ENCODE data around the gene POLR3H.

DNA sequence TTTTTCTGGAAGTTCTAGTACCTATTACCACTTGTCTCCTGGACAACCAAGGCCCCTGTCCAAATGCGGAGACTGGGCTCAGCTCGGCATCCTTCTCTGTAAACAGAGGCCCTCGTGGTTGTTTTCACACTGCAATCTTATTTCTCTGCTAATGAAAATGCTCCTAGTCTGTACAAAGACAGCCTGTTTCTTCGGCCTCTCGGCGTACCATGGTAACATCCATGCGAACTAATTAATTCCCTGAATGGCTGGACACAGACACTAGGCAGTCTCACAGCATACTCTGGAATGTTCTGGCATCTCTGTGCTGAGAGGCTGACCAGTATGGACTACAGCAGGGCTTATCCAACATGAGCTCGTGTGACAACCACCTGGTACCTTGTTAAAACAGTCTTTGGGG, 5.7 kb downstream of the POLR3H start:
- TF ChIP-seq, protein P1, sequence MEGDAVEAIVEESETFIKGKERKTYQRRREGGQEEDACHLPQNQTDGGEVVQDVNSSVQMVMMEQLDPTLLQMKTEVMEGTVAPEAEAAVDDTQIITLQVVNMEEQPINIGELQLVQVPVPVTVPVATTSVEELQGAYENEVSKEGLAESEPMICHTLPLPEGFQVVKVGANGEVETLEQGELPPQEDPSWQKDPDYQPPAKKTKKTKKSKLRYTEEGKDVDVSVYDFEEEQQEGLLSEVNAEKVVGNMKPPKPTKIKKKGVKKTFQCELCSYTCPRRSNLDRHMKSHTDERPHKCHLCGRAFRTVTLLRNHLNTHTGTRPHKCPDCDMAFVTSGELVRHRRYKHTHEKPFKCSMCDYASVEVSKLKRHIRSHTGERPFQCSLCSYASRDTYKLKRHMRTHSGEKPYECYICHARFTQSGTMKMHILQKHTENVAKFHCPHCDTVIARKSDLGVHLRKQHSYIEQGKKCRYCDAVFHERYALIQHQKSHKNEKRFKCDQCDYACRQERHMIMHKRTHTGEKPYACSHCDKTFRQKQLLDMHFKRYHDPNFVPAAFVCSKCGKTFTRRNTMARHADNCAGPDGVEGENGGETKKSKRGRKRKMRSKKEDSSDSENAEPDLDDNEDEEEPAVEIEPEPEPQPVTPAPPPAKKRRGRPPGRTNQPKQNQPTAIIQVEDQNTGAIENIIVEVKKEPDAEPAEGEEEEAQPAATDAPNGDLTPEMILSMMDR (IDR thresholded peaks at IDR 0.05; ENCODE audit: low read depth, low read length, poor library complexity, severe bottlenecking), result no peak
- TF ChIP-seq EZH2phosphoT487 (IDR thresholded peaks at IDR 0.05; ENCODE audit: borderline replicate concordance, low read length), result no peak
